Myocyte (in vitro differentiated cells): Measurements from ENCODE around the gene GRIN2C. TPM values are rescaled to one million over a fixed set of nuclear protein-coding genes. Genes with fewer than 3 reads are reported as not detected.
"Not testable (repeated sequence)": the region's sequence is repeated elsewhere in the genome, so short reads cannot be mapped to it uniquely, and the experiment has no call there.

Experiments
- DNase-seq: peaks from one replicate; pipeline ENCODE4 v3.0.0-alpha.2; 2012; ENCODE audit warnings: low read depth
- polyA plus RNA-seq: library from polyadenylated mRNA; unstranded; fragments of >200 nt; gene quantifications from one replicate; pipeline ENCODE4 v1.2.1, GENCODE V29; 2012; ENCODE audit warnings: missing spikeins
- total RNA-seq: library from RNA; depleted of rRNA; stranded (reverse); fragments of >200 nt; gene quantifications from 2 replicates; pipeline ENCODE4 v1.2.3, GENCODE V29; 2014

Gene GRIN2C
- 0.05 TPM in 1 of 2 replicates, not detected in the other for total RNA-seq
- 0.13 TPM for polyA plus RNA-seq

DNA sequence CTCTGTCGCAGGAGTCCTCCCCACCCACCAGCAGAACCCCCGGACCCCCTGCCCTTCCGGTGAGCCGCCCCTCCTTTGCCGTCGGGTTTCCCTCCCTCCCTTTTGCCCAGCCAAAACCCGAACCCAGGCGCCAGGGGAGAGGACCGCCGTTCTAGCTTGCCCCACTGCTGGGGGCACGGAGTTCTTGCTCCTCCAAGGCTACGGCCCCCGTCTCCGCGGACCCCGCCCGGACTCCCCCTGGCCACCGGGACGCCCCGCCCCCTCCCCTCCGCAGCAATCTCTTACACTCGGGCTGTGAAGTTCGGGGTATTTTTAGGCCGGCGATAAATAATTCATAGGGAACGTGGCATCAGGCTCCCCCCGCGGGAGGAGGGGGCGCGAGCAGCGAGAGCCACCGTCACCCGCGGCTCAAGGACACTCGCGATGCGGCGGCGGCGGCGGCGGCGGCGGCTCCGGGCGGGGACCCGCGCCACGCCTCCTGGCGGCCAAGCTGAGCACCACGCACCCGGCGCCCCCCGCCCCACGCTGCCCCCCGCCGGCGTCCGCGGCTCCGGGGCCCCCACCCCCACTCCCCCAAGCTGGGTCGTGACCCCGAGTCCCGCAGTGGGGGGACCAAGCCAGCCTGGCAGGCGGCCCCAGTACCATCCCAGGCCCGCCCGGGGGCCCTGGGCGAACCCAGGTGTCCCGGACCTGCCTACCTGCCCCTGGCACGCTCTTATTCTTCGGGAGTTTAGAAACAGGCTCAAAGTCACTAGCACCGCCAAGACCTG is at the start of gene GRIN2C:
TSS of gene GRIN2C (minus strand) at position 427 of the 770 bp plus-strand sequence. CDS start 4,793 bp downstream, outside the sequence.
- no peak for DNase-seq

DNA sequence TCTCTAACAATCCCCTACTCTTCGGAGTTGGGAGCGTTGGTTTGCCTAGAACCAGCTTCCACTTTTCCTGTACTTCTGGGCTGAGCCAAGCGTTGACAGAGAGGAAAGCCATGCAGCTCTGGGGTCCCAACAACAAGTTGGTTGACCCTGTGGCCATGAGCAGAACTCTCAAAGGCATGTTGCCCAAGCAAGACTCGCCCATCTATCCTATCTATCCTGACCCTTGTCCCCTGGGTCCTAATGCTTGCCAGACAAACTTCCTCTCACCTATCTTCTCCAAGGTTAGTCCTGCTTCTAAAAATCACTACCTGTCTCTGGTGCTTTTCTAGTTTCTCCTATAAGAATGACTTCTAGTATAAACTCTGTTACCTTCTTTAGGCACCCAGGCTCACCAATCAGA is 49.4 kb upstream of the GRIN2C start:
- DNase-seq = not testable (repeated sequence)

DNA sequence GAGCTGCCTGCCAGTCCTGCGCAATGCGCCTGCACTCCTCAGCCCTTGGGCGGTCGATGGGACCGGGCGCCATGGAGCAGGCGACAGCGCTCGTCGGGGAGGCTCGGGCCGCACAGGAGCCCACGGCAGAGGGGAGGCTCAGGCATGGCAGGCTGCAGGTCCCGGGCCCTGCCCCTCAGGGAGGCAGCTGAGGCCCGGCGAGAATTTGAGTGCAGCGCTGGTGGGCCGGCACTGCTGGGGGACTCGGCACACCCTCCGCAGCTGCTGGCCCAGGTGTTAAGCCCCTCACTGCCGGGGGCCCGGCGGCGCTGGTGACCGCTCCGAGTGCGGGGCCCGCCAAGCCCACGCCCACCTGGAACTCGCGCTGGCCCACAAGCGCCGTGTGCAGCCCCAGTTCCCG is 47.3 kb upstream of the GRIN2C start:
- no peak for DNase-seq

DNA sequence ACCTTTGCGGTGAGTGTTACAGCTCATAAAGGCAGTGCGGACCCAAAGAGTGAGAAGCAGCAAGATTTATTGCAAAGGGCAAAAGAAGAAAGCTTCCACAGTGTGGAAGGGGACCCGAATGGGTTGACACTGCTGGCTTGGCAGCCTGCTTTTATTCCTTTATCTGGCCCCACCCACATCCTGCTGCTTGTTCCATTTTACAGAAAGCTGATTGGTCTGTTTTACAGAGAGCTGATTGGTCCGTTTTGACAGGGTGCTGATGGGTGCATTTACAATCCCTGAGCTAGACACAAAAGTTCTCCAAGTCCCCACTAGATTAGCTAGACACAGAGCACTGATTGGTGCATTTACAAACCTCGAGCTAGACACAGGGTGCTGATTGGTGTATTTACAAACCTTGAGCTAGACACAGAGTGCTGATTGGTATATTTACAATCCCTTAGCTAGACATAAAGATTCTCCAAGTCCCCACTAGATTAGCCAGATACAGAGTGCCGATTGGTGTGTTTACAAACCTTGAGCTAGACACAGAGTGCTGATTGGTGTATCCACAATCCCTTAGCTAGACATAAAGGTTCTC is 46.6 kb upstream of the GRIN2C start:
- not testable (repeated sequence) for DNase-seq

DNA sequence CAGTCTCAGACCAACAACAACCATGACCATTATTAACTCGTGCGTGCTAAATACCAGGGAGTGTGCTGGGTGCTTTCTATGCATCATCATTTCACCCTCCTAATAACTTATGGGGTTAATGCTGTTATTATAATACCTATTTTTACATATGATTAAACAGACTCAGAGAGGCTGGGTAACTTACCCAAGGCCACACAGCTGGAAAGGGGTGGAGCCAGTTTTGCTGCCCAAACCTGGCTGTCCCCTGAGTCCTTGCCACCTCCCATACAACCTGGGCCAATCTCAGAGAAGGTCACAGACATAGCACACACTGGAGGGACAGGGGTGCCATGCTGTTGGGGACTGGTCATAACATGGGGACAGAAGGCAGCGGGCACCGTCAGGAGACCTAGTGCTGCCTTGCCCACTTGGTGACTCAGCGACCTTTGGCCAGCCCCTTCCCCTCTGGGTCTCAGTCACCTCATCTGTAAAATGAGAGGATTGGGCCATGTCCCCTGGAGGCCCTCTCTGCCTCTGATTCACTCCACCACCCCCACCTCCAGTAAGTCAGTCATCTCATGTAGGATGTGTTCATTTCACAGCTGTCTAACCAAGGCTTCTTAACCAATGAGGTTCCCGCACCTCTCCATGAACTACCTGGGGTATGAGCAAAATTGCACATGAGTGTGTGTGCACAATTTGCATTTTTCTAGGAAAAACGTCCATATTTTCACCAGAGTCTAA is 45.2 kb upstream of the GRIN2C start:
- DNase-seq = no peak

DNA sequence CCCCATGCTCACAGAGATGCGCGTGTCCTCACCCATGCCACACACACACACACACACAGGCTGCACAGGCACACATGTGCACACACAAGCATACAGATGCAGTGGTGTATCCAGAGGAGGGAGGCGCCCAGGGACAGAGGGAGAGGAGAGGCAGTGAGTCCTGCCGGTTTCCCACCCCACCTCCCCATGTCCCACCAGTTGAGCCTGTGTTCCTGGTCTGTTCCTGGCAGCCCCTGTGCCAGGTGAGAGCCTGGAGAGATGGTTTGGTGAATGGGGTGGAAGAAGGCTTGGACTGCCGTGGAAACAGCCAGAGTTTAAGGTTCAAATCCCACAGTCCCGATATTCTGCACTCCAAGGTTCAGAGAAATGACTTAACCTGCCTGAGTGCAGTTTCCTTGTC is 44.0 kb upstream of the GRIN2C start:
- DNase-seq = no peak

DNA sequence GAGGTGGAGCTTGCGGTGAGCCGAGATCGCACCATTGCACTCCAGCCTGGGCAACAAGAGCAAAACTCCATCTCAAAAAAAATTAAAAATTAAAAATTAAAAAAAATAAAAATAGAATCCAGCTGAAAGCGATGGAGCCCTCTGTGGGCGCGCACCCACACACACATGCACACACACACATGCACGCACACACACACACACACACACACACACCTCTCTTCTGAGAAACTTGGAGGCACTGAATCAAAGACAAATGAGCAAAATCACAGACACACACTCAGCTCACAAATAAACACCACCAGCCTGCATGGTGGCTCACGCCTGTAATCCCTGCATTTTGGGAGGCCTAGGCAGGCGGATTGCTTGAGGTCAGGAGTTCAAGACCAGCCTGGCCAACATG is 43.3 kb upstream of the GRIN2C start:
- no peak for DNase-seq

DNA sequence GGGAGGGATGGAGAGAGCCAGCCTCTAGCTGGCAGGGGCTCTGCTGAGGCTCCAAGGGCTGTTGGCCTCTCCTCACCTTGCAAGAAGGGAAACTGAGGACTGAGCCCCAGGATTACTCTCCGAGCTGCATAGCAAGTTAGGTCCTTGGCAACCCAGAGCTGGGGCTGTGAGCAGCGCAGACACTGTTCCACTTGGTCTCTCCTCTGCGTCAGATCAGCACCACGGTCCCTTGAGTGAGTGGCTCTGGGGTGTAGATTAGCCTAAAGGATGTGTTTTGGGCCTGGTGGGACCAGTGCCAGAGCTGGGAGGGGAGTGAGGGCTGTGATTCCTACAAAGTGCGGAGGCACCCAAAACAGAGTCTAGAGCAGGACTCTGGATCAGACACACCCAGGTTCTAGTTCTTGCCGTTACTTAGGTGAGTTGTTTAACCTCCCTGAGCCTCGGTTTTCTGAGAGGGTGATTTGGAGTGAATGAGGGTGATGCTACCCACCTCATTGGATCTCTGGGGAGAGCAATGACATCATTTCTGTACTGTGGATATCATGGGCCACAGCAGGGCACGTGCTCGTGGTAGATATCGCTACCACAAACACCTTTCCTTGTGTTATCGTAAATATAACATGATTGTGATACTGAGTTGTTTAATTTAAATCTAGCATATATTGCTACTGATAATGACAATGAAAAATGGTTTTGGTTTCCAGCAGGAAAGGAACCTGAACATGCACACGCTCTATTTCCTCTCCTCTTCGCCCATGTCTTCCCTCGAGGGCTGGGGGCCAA is 41.9 kb upstream of the GRIN2C start:
- DNase-seq = no peak

DNA sequence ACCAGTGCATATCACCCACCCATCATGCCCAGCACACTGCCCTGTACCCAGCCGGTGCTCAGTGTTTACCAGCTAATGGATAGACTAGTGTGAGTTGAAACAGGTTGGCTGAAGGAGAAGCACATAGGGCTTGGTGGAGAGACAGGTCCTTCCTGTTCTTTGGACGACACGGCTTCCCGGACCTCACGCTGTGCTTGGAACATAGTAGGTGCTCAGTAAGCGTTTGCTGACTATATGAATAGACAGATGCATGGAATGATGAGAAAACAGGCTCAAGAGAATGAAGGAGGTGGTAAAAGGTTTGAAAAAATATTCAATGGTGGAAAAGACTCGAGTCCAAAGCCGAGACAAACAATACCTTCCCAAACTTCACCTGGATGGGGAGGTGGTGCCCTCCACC is 40.5 kb upstream of the GRIN2C start:
- no peak for DNase-seq

DNA sequence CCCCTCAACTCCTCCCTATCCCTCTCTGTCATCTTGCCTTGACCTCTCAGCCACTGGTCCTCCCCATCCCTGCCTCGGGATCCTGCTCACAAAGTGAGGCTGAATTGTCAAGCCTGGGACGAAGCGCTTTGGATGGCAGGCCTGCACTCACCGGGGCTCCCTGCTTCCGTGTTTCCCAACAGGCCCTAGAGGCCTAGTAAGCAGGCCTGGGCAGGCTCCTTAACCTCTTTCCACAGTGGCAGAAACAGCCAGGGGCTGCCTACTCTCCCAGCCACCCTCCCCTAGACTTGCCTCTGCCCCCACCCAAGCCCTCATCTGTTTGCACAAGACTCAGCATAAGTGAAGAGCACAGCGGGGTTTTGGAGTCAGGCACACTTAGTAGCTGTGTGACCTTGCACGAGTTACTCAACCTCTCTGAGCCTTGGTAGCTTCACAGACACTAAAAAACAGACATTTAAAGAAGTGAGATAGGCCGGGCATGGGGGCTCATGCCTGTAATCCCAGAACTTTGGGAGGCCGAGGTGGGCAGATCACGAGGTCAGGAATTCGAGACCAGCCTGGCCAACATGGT is 38.8 kb upstream of the GRIN2C start:
- DNase-seq = no peak

DNA sequence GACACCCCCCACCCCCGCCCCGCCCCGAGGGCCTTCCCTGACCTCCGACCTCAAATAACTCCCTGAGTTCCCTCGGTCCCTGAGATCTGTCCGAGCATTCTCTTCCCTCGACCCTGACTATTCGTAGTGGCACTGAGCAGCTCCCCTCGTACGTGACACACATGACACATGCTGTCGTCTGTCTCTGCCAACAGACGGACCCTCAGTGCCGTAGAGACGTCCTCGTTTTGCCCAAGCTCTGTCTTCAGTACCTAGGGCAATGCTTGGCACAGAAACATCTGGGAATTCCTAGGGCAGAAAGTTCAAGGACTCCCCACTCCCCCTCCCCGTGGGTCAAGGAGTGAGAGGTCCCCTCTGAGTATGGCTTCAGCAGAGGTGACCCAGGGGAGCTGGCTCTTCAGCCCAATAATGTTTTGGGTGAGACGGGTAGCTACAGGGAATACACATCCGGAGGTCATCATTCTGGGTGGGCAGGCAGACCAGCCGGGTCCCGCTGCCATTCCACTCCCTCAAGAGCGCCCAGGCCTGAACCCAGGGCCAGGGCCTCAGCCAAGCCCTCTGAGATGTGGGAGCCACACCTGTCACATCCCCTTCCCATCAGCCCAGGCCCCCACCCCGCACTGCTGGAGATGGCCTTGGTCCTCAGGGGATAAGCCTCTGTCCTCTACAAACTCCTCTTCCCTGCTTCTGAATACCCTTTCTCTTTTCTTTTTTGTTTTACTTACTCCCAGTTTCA is 34.4 kb upstream of the GRIN2C start:
- DNase-seq = no peak

DNA sequence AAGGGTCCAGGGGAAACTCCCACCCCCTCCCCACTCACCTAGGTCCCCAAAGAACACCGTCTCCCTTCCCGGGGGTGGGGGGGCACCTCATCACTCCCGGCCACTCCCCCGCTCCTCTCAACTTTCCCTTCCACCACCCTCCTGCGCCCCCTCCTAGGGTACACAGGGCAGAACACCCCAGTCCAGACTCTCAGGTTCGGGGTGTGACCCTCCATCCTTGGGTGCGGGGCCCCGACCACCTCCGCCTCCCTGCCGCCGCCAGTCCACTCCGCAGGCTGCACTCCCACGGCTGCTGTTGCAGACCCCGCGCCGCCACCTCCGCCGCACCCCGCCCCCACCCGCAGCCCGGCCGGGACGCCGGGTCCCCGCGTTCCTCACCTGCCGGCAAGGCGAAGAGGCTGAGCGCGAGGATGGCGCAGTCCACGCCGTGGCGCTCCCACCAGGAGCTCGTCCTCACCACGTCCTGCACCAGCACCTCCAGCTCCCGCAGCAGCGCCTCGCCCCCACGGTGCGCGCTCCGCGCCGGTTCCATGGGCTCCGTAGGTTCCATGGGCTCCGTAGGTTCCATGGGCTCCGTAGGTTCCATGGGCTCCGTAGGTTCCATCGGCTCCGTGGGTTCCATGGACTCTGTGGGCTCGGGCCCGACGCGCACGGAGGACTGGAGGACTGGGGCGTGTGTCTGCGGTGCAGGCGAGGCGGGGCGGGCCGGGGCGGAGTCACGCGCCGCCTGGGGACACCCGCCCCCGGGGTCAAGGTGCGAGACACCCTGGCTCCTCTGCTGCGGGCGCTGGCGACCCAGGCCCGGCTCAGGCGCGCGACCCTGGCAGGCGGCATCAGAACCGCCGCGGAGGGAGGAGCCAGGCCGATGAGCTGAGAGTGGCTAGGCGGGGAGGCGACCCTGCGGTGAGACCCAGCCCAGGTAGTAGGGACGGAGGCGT is 33.6 kb upstream of the GRIN2C start, which contains the start of gene FADS6:
TSS of gene FADS6 (minus strand) at position 660 of the 938 bp plus-strand sequence. CDS start at position 622, 38 bp downstream.
- DNase-seq = no peak

DNA sequence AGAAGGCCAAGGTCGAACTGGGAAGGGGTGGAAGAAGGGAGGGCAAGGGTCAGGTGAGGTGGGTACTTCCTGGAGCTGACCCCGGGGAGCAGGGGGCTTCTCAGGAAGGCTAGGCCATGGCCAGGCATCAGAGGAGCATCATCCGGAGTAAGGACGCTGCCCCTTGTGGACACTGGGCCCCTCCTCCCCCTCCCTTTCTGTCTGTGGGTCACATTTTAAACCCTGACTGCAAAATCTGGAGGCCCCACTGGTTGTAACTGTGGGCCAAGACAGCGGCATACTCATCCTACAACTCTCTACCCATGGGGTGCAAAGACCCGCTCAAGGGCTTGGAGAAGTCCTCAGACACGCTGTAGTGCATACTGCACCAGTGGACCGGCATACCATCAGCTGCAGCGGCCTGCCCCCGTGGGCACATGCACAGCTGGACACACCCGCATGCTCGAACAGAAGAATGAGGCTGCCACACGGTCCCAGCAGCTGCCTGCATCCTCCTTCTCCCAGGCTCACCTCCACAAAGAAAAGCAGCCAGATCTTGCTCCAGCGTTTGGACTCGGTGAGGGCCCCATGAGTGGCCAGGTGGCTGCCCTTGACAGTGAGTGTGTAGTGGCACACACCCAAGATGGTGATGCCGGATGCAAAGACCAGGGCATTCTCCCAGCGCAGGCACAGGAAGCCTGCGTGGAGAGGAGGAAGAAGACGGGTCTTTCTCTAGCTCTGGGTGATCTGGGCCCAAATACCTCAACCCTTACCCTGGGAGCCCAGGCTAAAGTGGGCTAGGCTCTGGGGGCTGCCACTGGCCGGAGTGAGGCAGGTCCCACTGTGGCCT is 32.5 kb upstream of the GRIN2C start:
- DNase-seq = no peak

DNA sequence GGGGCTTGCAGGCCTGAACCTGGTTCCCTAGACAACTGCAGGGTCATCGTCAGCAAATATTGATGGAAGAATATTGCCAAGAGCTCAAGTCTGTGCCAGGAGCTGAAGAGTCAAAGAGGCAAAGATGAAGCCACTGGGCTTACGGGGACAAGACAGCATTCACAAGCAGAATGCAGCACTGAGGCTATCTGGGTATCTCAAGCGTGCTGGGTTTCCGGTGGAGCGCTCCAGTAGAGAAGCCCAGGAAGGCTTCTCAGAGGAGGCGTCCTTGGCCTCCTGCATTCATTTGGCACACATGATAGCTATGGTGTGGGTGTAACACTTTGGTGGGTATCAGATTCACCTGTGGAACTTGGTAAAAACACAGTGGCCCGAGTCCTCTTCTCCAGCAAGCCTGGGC is 30.9 kb upstream of the GRIN2C start:
- DNase-seq = no peak

DNA sequence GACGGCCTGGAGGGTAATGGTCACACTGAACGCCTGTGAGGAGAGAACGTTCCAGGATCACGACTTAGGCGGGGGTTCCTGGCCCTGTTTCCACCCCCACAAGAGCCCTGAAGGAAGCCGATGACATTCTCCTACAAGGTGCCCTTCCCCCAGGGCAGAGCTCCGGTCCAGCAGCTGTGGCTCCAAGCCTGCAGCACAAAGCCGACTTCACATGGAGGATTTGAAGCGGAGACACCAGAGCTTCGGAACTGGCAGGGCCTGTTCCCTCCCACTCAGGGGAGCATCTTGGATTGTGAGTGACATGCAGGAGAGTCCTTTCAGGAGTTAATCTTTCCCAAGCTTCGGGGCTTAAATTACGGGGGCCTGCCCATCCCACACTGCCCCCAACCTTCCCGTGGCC is 28.8 kb upstream of the GRIN2C start:
- no peak for DNase-seq

DNA sequence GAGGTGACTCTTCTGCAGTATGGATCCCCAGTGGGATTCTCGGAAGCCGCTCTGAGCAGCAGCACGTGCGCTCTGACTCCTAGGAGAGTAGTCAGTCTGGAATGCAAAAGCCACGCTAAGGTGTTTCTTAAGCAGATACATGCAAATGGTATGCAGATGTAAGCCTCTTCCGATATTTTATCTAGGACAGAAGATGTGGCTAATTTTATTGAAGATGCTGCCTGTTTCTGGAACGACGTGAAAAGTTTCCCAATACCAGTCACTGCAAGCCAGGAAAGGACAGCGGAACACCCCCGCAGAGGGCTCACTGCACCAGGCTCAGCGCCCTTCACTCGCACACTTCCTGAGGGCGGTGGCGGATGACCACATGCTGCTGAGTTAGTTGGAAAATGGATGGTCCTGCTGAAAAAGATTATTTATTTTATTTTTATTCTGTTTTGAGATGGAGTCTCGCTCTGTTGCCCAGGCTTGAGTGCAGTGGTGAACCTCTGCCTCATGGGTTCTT is 23.6 kb upstream of the GRIN2C start:
- no peak for DNase-seq

DNA sequence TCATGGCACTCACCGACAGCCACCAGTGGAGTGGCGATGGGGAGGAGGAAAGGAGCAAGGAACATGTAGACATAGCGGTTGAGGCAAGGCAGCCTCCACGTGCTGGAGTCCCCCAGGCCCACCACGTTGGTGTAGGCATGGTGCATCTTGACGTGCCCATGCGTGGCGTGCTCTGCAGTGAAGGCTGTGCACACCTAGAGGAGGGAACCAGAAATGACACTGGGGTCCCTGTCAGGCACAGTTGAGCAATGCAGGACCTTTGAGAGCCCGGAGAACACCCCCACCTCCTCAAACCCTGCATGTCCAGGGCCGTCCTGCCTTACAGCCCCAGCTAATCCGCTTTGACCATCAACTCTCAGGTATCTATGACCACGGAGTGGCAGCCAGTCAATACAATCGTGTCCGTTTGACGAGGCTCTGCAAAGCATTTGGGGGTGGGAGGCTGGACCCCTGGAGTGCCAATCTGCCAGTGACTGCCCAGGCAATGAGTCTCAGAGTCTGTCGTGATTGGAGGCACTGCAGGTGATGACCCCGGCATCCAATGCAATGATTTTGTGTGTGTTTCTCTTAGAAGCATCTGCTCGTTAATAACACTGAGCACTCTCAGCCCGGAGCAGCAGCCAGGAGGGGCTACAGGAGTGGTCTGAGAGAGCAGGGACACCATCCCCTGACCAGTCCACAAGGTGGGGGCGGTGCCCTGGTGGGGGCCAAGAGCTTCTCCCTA is 23.0 kb upstream of the GRIN2C start:
- no peak for DNase-seq
